NCI-H1436 treated with DMSO at 0.1 percent for 48 hours (cell line): Measurements from ENCODE around the gene NIPA2.

ENCODE experiments used
- DNase-seq: peaks from one replicate; lab custom pipeline; 2025; lab: John Stamatoyannopoulos, UW

NIPA2 gene

GRCh38 chr15:22877607-22878006 lies 39.1 kb downstream of the NIPA2 start:
- DNase-seq, result no peak

GRCh38 chr15:22878103-22878502 lies 39.6 kb downstream of the NIPA2 start:
- DNase-seq, result no peak

- DNase-seq, result no peak
Observed at GRCh38 chr15:22880068-22880980, 41.9 kb downstream of the NIPA2 start.

GRCh38 chr15:22880981-22881738 lies 42.7 kb downstream of the NIPA2 start:
- DNase-seq, result no peak

GRCh38 chr15:22881739-22882440 lies 43.4 kb downstream of the NIPA2 start:
- DNase-seq, result no peak

GRCh38 chr15:22883196-22883595 lies 44.7 kb downstream of the NIPA2 start:
- no peak for DNase-seq

GRCh38 chr15:22884344-22884743 lies 45.9 kb downstream of the NIPA2 start:
- no peak for DNase-seq

- no peak for DNase-seq
Observed at GRCh38 chr15:22885120-22885519, 46.7 kb downstream of the NIPA2 start.

- no peak for DNase-seq
Observed at GRCh38 chr15:22887157-22887951, 48.9 kb downstream of the NIPA2 start.

- no peak for DNase-seq
Observed at GRCh38 chr15:22888120-22888859, 49.8 kb downstream of the NIPA2 start.

- DNase-seq, result no peak
Observed at GRCh38 chr15:22889146-22889818, 50.8 kb downstream of the NIPA2 start.

- DNase-seq, result no peak
Observed at GRCh38 chr15:22890296-22890695, 51.8 kb downstream of the NIPA2 start.

GRCh38 chr15:22891426-22892210 lies 53.2 kb downstream of the NIPA2 start:
- DNase-seq, result no peak

- DNase-seq, result no peak
Observed at GRCh38 chr15:22892333-22892732, 53.9 kb downstream of the NIPA2 start.

- no peak for DNase-seq
Observed at GRCh38 chr15:22893081-22893480, 54.6 kb downstream of the NIPA2 start.

GRCh38 chr15:22893881-22894280 lies 55.4 kb downstream of the NIPA2 start:
- DNase-seq, result no peak

GRCh38 chr15:22895465-22896190 lies 57.2 kb downstream of the NIPA2 start:
- DNase-seq, result no peak

GRCh38 chr15:22902046-22902445 lies 63.6 kb downstream of the NIPA2 start:
- no peak for DNase-seq

GRCh38 chr15:22902578-22902977 lies 64.1 kb downstream of the NIPA2 start:
- DNase-seq, result no peak
